UCSD-AML1 (cell line): ENCODE data around the gene ALCAM.
"Not testable (repeated sequence)": the region's sequence is repeated elsewhere in the genome, so short reads cannot be mapped to it uniquely, and the experiment has no call there.

Source experiments
- DNase-seq: peaks from one replicate; lab custom pipeline; 2025; ENCODE audit not compliant: unreplicated experiment; lab: John Stamatoyannopoulos, UW

The ALCAM gene

GRCh38 chr3:105572501-105572900 is 205.8 kb downstream of the ALCAM start:
- no peak for DNase-seq

- DNase-seq: no peak
Measured at GRCh38 chr3:105579439-105579838, 212.7 kb downstream of the ALCAM start.

GRCh38 chr3:105580296-105580965 is 213.7 kb downstream of the ALCAM start:
- no peak for DNase-seq

GRCh38 chr3:105582015-105582414 is 215.3 kb downstream of the ALCAM start:
- no peak for DNase-seq

- no peak for DNase-seq
Measured at GRCh38 chr3:105584003-105584790, 217.5 kb downstream of the ALCAM start.

GRCh38 chr3:105593315-105593714 is 226.6 kb downstream of the ALCAM start:
- no peak for DNase-seq

GRCh38 chr3:105594219-105594618 is 227.5 kb downstream of the ALCAM start:
- no peak for DNase-seq

GRCh38 chr3:105598042-105598796 is 231.5 kb downstream of the ALCAM start:
- no peak for DNase-seq

GRCh38 chr3:105599350-105599749 is 232.6 kb downstream of the ALCAM start:
- no peak for DNase-seq

GRCh38 chr3:105601756-105602155 is 235.0 kb downstream of the ALCAM start:
- not testable (repeated sequence) for DNase-seq

- not testable (repeated sequence) for DNase-seq
Measured at GRCh38 chr3:105602286-105602685, 235.6 kb downstream of the ALCAM start.

- not testable (repeated sequence) for DNase-seq
Measured at GRCh38 chr3:105603516-105603915, 236.8 kb downstream of the ALCAM start.

- no peak for DNase-seq
Measured at GRCh38 chr3:105606016-105606415, 239.3 kb downstream of the ALCAM start.

- DNase-seq: no peak
Measured at GRCh38 chr3:105608623-105609022, 241.9 kb downstream of the ALCAM start.

GRCh38 chr3:105610473-105610872 is 243.8 kb downstream of the ALCAM start:
- no peak for DNase-seq

GRCh38 chr3:105611304-105612192 is 244.8 kb downstream of the ALCAM start:
- no peak for DNase-seq

- DNase-seq: no peak
Measured at GRCh38 chr3:105613120-105613519, 246.4 kb downstream of the ALCAM start.

GRCh38 chr3:105614288-105615030 is 247.8 kb downstream of the ALCAM start:
- DNase-seq: no peak

- no peak for DNase-seq
Measured at GRCh38 chr3:105615814-105616213, 249.1 kb downstream of the ALCAM start.
